RWPE2 (cell line): ENCODE results near the gene PAWR.
"Not testable (repeated sequence)": the region's sequence is repeated elsewhere in the genome, so short reads cannot be mapped to it uniquely, and the experiment has no call there.

ENCODE experiments used
- ATAC-seq: fragments of 200-7000 bp; cut with Tn5 transposase; 3 replicates; pipeline ENCODE4 v1.9.1; 2021; ENCODE audit warnings: low read depth
- DNase-seq: peaks from one replicate; pipeline ENCODE4 v3.0.0-alpha.2; 2020; ENCODE audit warnings: low spot score
- H3K27ac ChIP-seq: fragments of 450-650 bp; 2 replicates; pipeline ENCODE4 v1.5.1; 2017; ENCODE audit warnings: mild to moderate bottlenecking; ENCODE audit not compliant: poor library complexity, severe bottlenecking
- H3K27me3 ChIP-seq: fragments of 250-450 bp; sonication (Bioruptor Pico); 2 replicates; pipeline ENCODE4 v1.5.1; 2021; ENCODE audit warnings: mild to moderate bottlenecking, moderate library complexity; ENCODE audit not compliant: insufficient read depth, poor library complexity, severe bottlenecking
- H3K36me3 ChIP-seq: fragments of 250-450 bp; sonication (Bioruptor Pico); 2 replicates; pipeline ENCODE4 v1.5.1; 2020; ENCODE audit warnings: low read depth, mild to moderate bottlenecking, moderate library complexity
- H3K4me1 ChIP-seq: fragments of 250-450 bp; sonication (Bioruptor Pico); 2 replicates; pipeline ENCODE4 v1.5.1; 2021; ENCODE audit warnings: mild to moderate bottlenecking, moderate library complexity; ENCODE audit not compliant: insufficient read depth, poor library complexity, severe bottlenecking
- H3K4me3 ChIP-seq: fragments of 250-450 bp; sonication (Bioruptor Pico); 2 replicates; pipeline ENCODE4 v1.5.1; 2021; ENCODE audit warnings: mild to moderate bottlenecking, moderate library complexity; ENCODE audit not compliant: severe bottlenecking
- H3K9me3 ChIP-seq: fragments of 250-450 bp; sonication (Bioruptor Pico); 2 replicates; pipeline ENCODE4 v1.5.1; 2021; ENCODE audit warnings: mild to moderate bottlenecking, moderate library complexity; ENCODE audit not compliant: severe bottlenecking
- TF ChIP-seq, protein P1 (sequence below): fragments of 450-650 bp; IDR thresholded peaks from one replicate; pipeline ENCODE4 v1.5.1; 2017; ENCODE audit warnings: mild to moderate bottlenecking, moderate library complexity; ENCODE audit not compliant: poor library complexity, severe bottlenecking

Gene PAWR

DNA sequence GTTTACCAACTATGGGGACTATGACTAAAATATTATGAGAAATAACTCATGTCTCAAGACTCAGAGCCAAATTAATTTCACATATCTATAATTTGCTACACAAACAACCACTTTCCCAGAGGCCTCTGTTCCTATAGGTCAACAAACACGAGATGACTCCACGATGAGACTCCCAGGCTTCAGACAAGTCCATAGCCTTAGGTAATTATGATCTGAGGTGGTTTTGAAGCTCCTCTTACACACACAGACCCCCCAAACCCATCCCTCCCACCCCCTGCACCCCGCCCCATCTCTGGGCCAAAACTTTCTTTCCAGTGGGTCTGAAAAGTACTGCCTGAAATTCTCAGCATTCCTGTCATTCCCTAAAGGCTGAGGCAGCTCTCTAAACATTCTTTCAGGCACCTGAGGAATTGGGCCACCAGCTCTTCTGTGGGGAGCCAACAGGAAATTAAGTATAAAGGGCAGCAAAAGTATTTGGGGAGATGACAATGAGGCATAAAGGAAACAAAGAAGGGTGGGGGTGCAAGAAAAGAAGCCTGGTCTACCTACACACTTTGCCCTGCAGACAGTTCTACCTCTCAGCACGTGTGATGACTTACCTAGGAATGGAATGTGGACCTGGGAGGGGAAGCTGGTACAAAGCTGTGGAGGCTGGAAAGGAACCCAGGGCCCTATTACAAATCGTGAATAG lies 143.6 kb downstream of the PAWR start:
- Histone ChIP-seq H3K4me1 (peaks cover 44% of the 10 kb centered on the region), H3K9me3 (no peaks in the 10 kb centered on the region), H3K27ac (peak overlapping the region; percentile 99), H3K27me3 (no peaks in the 10 kb centered on the region), H3K4me3 (no peak overlapping the region), H3K36me3 (0 out of 2 replicates have a peak, but pooled peaks cover 3% of the 10 kb centered on the region)
- TF ChIP-seq, protein P1, sequence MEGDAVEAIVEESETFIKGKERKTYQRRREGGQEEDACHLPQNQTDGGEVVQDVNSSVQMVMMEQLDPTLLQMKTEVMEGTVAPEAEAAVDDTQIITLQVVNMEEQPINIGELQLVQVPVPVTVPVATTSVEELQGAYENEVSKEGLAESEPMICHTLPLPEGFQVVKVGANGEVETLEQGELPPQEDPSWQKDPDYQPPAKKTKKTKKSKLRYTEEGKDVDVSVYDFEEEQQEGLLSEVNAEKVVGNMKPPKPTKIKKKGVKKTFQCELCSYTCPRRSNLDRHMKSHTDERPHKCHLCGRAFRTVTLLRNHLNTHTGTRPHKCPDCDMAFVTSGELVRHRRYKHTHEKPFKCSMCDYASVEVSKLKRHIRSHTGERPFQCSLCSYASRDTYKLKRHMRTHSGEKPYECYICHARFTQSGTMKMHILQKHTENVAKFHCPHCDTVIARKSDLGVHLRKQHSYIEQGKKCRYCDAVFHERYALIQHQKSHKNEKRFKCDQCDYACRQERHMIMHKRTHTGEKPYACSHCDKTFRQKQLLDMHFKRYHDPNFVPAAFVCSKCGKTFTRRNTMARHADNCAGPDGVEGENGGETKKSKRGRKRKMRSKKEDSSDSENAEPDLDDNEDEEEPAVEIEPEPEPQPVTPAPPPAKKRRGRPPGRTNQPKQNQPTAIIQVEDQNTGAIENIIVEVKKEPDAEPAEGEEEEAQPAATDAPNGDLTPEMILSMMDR: no peak
- ATAC-seq: peak; percentile 86
- peak; percentile 85 for DNase-seq

DNA sequence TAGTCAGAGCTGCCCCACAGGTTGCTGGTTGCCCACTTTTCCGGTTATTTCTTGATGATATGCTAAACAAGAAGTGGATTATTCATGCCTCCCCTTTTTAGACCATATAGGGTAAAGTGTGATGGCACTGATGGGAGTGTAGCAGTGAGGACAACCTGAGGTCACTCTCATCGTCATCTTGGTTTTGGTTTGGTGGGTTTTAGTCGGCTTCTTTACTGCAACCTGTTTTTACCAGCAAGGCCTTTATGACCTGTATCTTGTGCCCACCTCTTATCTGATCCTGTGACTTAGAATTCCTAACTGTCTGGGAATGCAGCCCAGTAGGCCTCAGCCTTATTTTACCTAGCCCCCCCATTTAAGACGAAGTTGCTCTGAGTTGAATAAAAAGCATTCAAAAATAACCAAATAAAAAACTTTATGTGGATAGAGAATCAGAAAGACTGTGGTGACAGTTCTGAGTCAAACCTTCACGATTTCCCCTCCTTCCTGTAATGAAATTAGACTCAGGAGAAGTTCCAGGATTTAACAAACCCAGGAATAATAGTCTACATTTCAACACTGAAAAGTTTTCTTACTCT lies 144.2 kb downstream of the PAWR start:
- Histone ChIP-seq H3K27ac (peak overlapping the region; percentile 99), H3K4me1 (peaks cover 44% of the 10 kb centered on the region), H3K4me3 (no peak overlapping the region), H3K9me3 (no peaks in the 10 kb centered on the region), H3K36me3 (0 out of 2 replicates have a peak, but pooled peaks cover 2% of the 10 kb centered on the region), H3K27me3 (no peaks in the 10 kb centered on the region)
- DNase-seq (no peak), ATAC-seq (no peak; the same call in 2 of the 3 replicates)
- TF ChIP-seq, protein P1: no peak

DNA sequence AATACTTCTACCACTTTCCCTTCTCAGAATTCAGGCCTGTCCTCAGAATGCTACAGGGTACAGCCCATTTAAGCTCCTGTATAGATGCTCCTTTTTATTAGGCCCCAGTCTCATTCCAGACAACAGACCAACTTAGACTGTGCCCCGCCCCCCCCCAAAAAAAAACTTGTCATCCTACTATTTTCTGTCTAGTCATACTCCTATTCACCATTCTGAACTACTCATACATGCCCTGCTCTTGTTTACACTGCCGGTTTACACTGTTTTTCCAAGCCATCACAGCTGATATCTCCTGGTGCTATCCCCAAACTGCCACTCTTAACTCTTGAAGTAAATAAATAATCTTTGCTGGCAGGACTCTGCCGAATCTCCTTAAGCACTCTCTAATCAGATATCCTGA lies 146.3 kb downstream of the PAWR start:
- peaks cover 43% of the 10 kb centered on the region for H3K4me1 ChIP-seq
- DNase-seq, H3K27me3 ChIP-seq, H3K9me3 ChIP-seq, H3K36me3 ChIP-seq, ATAC-seq, H3K4me3 ChIP-seq: not testable (repeated sequence)
- H3K27ac ChIP-seq: peak overlapping the region; percentile 99

DNA sequence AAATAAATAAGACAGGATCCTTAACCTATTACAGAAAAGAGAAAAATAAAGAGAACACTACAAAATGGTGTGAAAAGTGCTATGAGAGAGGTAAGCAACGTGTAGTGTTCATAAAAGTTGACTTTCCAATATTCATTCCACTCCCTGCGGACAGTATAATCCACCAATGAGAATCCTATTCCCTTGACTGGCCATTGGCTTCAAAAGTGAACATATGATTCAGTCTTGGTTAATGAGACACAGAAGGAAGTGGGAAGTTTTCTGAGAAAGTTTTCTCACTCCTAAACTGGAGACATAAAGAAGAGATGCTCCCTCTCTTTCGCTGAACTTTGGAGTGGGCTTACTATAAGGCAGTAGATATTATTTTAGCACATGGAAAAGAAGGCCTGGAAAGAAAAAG lies 153.1 kb downstream of the PAWR start:
- ATAC-seq (no peak), DNase-seq (no peak)
- H3K4me3 ChIP-seq: no peak overlapping the region
- TF ChIP-seq, protein P1: no peak
- H3K27ac ChIP-seq: no peak overlapping the region
- H3K36me3 ChIP-seq: no peaks in the 10 kb centered on the region
- H3K4me1 ChIP-seq: no peaks in the 10 kb centered on the region
- H3K27me3 ChIP-seq: no peaks in the 10 kb centered on the region
- H3K9me3 ChIP-seq: no peaks in the 10 kb centered on the region

DNA sequence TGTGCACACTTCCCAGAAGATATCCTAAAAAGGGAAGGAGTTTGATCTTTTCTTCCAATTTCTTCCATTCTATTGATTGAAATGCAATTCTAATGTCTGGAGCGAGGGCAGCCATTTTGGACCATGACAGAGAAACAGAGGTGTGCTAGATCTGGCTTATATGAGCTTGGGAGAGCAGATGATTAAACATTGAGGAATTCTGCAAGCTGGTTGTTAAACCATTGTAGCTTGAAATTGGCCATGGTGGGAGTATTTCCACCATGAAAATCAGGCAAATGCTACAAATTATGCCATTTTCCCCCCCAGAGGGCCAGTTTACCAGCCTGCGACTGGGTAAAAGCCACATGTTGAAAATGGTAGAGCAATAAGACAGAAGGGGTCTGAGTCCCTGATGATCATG lies 155.0 kb downstream of the PAWR start:
- H3K4me3 ChIP-seq: no peak overlapping the region
- ATAC-seq (no peak), DNase-seq (no peak)
- no peaks in the 10 kb centered on the region for H3K4me1 ChIP-seq
- H3K36me3 ChIP-seq: no peaks in the 10 kb centered on the region
- TF ChIP-seq, protein P1: no peak
- H3K9me3 ChIP-seq: no peaks in the 10 kb centered on the region
- H3K27ac ChIP-seq: no peak overlapping the region
- H3K27me3 ChIP-seq: no peaks in the 10 kb centered on the region
